GM12878 (cell line): Measurements from ENCODE around the gene AGK. TPM values are rescaled to one million over a fixed set of nuclear protein-coding genes. Genes with fewer than 3 reads are reported as not detected.

Experiments
- ATAC-seq: fragments of 200-7000 bp; cut with Tn5 transposase; 3 replicates; pipeline ENCODE4 v1.9.1; 2020; ENCODE audit warnings: mild to moderate bottlenecking, moderate library complexity
- BruUV-seq: library from RNA; stranded (reverse); fragments of 400-500 nt; replicated peaks from 2 replicates; lab custom pipeline; 2021; lab: Mats Ljungman, UMichigan
- CTCF ChIA-PET: fragments of 300-600 bp; sonication (Branson Sonifier 250); formaldehyde crosslinking; extraction: SDS; loops from one replicate; lab custom pipeline; 2021; ENCODE audit warnings: inconsistent platforms; lab: Yijun Ruan, JAX
- POLR2A ChIA-PET: fragments of 350-600 bp; formaldehyde crosslinking; extraction: SDS; loops from one replicate; lab custom pipeline; 2021; ENCODE audit warnings: inconsistent platforms; lab: Charles Lee
- RAD21 ChIA-PET: fragments of 300-600 bp; sonication (Branson Sonifier 250); formaldehyde crosslinking; loops from one replicate; lab custom pipeline; 2023; ENCODE audit warnings: antibody characterized with exemption; ENCODE audit not compliant: unreplicated experiment; lab: Charles Lee
- SMC1A ChIA-PET: fragments of 300-600 bp; sonication (Branson Sonifier 250); formaldehyde crosslinking; loops from one replicate; lab custom pipeline; 2023; ENCODE audit not compliant: unreplicated experiment, uncharacterized antibody; lab: Charles Lee
- DNase-seq: peaks from one replicate; pipeline ENCODE4 v3.0.0-alpha.2; 2011; ENCODE audit warnings: low read depth, low spot score
- FAIRE-seq: peaks from 3 replicates; lab custom pipeline; 2011; peaks lifted over from hg19 to GRCh38; lab: Jason Lieb, UNC
- H2AFZ ChIP-seq: 2 replicates; pipeline ENCODE4 v1.6.0; 2011; ENCODE audit warnings: low read depth, low read length, control low read depth; ENCODE audit not compliant: control insufficient read depth
- H3K27ac ChIP-seq: 2 replicates; pipeline ENCODE4 v1.5.1; 2011; ENCODE audit warnings: control low read depth; ENCODE audit not compliant: control insufficient read depth, insufficient read depth
- H3K27me3 ChIP-seq, 2 experiments: replicated peaks in 1 of 2; 2 replicates each; pipeline versions ENCODE4 v1.6.0 to v1.6.1; 2011; ENCODE audit warnings: low read length in 1 of 2; ENCODE audit not compliant: control insufficient read depth in 2 of 2, insufficient read depth in 2 of 2
- H3K36me3 ChIP-seq, 2 experiments: 2 replicates each; pipeline ENCODE4 v1.5.1; 2011; ENCODE audit warnings: low read length in 1 of 2; ENCODE audit not compliant: control insufficient read depth in 2 of 2, insufficient read depth in 2 of 2
- H3K4me1 ChIP-seq: 2 replicates; pipeline ENCODE4 v1.6.1; 2011; ENCODE audit warnings: mild to moderate bottlenecking, low read length, moderate library complexity, mixed read lengths; ENCODE audit not compliant: control insufficient read depth, insufficient read depth
- H3K4me2 ChIP-seq: 2 replicates; pipeline ENCODE4 v1.6.0; 2011; ENCODE audit warnings: control low read depth; ENCODE audit not compliant: control insufficient read depth, insufficient read depth
- H3K4me3 ChIP-seq: fragments of 200-600 bp; sonication (generic); 2 replicates; pipeline ENCODE4 v1.5.1; 2016
- H3K79me2 ChIP-seq: 2 replicates; pipeline ENCODE4 v1.6.0; 2011; ENCODE audit warnings: low read length; ENCODE audit not compliant: control insufficient read depth, insufficient read depth
- H3K9ac ChIP-seq: 2 replicates; pipeline ENCODE4 v1.8.0; 2011; ENCODE audit warnings: low read length, control low read depth, mixed read lengths; ENCODE audit not compliant: control insufficient read depth, insufficient read depth
- H3K9me3 ChIP-seq: replicated peaks from 3 replicates; pipeline ENCODE4 v1.5.1; 2011; ENCODE audit warnings: mild to moderate bottlenecking, low read length; ENCODE audit not compliant: control insufficient read depth, insufficient read depth
- H4K20me1 ChIP-seq: 2 replicates; pipeline ENCODE4 v1.6.0; 2011; ENCODE audit not compliant: control insufficient read depth, insufficient read depth
- ASH2L ChIP-seq: fragments of 300-600, 200-600 bp; sonication (generic); IDR thresholded peaks from 2 replicates; pipeline ENCODE4 v1.6.1; 2017; ENCODE audit warnings: low read depth, mild to moderate bottlenecking, borderline replicate concordance
- FOXM1 ChIP-seq: IDR thresholded peaks from 2 replicates; pipeline ENCODE4 v1.6.1; 2012; ENCODE audit warnings: low read depth, mild to moderate bottlenecking, inconsistent platforms, low read length, moderate library complexity
- KDM1A ChIP-seq: fragments of 200-600 bp; sonication (generic); IDR thresholded peaks from 2 replicates; pipeline ENCODE4 v1.6.1; 2016; ENCODE audit warnings: borderline replicate concordance
- PAX8 ChIP-seq: fragments of 450-650 bp; IDR thresholded peaks from 2 replicates; pipeline ENCODE4 v1.6.1; 2017; ENCODE audit warnings: mild to moderate bottlenecking, moderate library complexity
- PML ChIP-seq: IDR thresholded peaks from 2 replicates; pipeline ENCODE4 v1.6.1; 2012; ENCODE audit warnings: low read length, inconsistent platforms
- RB1 ChIP-seq: fragments of 450-650 bp; formaldehyde crosslinking; IDR thresholded peaks from 2 replicates; pipeline ENCODE4 v1.6.1; 2017; ENCODE audit warnings: mild to moderate bottlenecking, borderline replicate concordance
- RCOR1 ChIP-seq: conservative IDR thresholded peaks from 2 replicates; pipeline ENCODE4 v1.6.1; 2012; ENCODE audit warnings: low read depth, low read length, improper control_type of control experiment
- RFX5 ChIP-seq: IDR thresholded peaks from 2 replicates; pipeline ENCODE4 v1.6.1; 2011; ENCODE audit warnings: low read depth, low read length, improper control_type of control experiment
- RUNX3 ChIP-seq: IDR thresholded peaks from 2 replicates; pipeline ENCODE4 v1.6.1; 2012; ENCODE audit warnings: low read length, inconsistent platforms
- TARDBP ChIP-seq: IDR thresholded peaks from 2 replicates; pipeline ENCODE4 v1.6.1; 2016; ENCODE audit warnings: borderline replicate concordance
- ZBTB11 ChIP-seq: fragments of 450-650 bp; formaldehyde crosslinking; IDR thresholded peaks from 2 replicates; pipeline ENCODE4 v1.5.0; 2022; ENCODE audit warnings: mild to moderate bottlenecking, missing genetic modification characterization
- ZBTB33 ChIP-seq: fragments of 450-650 bp; IDR thresholded peaks from 2 replicates; pipeline ENCODE4 v1.6.1; 2017; ENCODE audit warnings: mild to moderate bottlenecking
- WGBS: methylation state at CpG from one replicate; pipeline ENCODE4 v1.1.6; 2016; ENCODE audit warnings: low lambda C conversion rate; ENCODE audit not compliant: insufficient replicate concordance, insufficient coverage; ENCODE audit errors: missing lambda C conversion rate; 5-methylcytosine and 5-hydroxymethylcytosine counted together
- in situ Hi-C: fragments of 300-500 bp; cut with MboI; formaldehyde crosslinking; loops from 9 replicates; pipeline ENCODE4 v1.14.3; 2018; ENCODE audit warnings: mixed read lengths
- intact Hi-C: fragments of 100-400 bp; cut with micrococcal nuclease; formaldehyde crosslinking; loops from one replicate; pipeline ENCODE4 v1.14.2; 2022; ENCODE audit not compliant: unreplicated experiment
- polyA plus RNA-seq, 11 experiments: library from polyadenylated mRNA; depleted of rRNA in 4 of 11; unstranded in 6 of 11; stranded (reverse) in 5 of 11; fragments of >200 nt; fragmentation: Nextera tagmentation in 4 of 11; fragmentation: Illumina TruSeq in 1 of 11; extraction: Ambion mirVana in 4 of 11; extraction: Trizol in 1 of 11; gene quantifications; 1 replicate in 1 of 11; 2 replicates in 10 of 11; pipeline versions ENCODE4 v1.2.1 to v1.2.3, GENCODE V29; 2011 to 2016; ENCODE audit warnings: inconsistent platforms in 2 of 11, missing spikeins in 2 of 11, low read depth in 1 of 11
- total RNA-seq, 4 experiments: library from RNA; depleted of rRNA in 3 of 4; stranded (reverse); fragments of >200 nt in 3 of 4; fragmentation: Illumina TruSeq in 1 of 4; extraction: Trizol in 1 of 4; gene quantifications; 2 replicates each; pipeline versions ENCODE4 v1.2.1 to v1.2.3, GENCODE V29; 2013 to 2021

The AGK gene
- total and polyA plus RNA-seq, 10 of the 15 experiments (the other 5 are each of a cell fraction or from before 2014, with no cell fraction given): 32.5 to 85.6 (median 47.8) TPM

- in situ Hi-C loops (no loop called here), intact Hi-C loops (no loop called here)
- Histone ChIP-seq H3K9me3 (no peaks in the 10 kb centered on the region), H3K4me1 (no peaks in the 10 kb centered on the region), H3K27ac (no peak overlapping the region), H3K4me2 (no peak overlapping the region), H4K20me1 (no peaks in the 10 kb centered on the region), H3K36me3 (peaks cover 0 to 6% of the 10 kb centered on the region in 2 experiments; a peak in 3 of 4 replicates), H2AFZ (no peak overlapping the region), H3K9ac (no peak overlapping the region), H3K79me2 (no peaks in the 10 kb centered on the region), H3K27me3 (no peaks in the 10 kb centered on the region), H3K4me3 (no peak overlapping the region)
- RAD21 ChIA-PET: interaction anchor here (1.0 kb wide), 1 partner anchor 15 kb away, joined by 3 read pairs; no protein-coding TSS in a partner anchor
- ATAC-seq: no peak
- POLR2A ChIA-PET: no interaction called here
- no peak for DNase-seq
- TF ChIP-seq RCOR1: no peak
- no peak for TF ChIP-seq TARDBP
- TF ChIP-seq ASH2L: no peak
- TF ChIP-seq RFX5: no peak
- no peak for TF ChIP-seq RB1
- TF ChIP-seq FOXM1: no peak
- SMC1A ChIA-PET: interaction anchor here (0.9 to 1.2 kb wide), 2 partner anchors 7 to 11 kb away, joined by 3 read pairs; no protein-coding TSS in a partner anchor
- no TSS peak for BruUV-seq
- CTCF ChIA-PET: interaction anchor here (1.0 kb wide), 1 partner anchor 9 kb away, joined by 3 read pairs; no protein-coding TSS in a partner anchor
- 68% methylated on average over 4 of the region's 4 CpGs for WGBS
- peak; percentile 13 for FAIRE-seq
These were observed 49.2 kb downstream of the AGK start for GRCh38 chr7:141600168-141601006.

GRCh38 chr7:141609576-141609975, 58.4 kb downstream of the AGK start:
- Histone ChIP-seq H3K4me1 (no peaks in the 10 kb centered on the region), H3K4me2 (no peak overlapping the region), H3K79me2 (no peaks in the 10 kb centered on the region), H2AFZ (no peak overlapping the region), H3K36me3 (peaks cover 0 to 7% of the 10 kb centered on the region in 2 experiments; a peak in 1 of 4 replicates), H3K27me3 (no peaks in the 10 kb centered on the region), H3K9ac (no peak overlapping the region), H3K4me3 (no peak overlapping the region), H4K20me1 (no peaks in the 10 kb centered on the region), H3K9me3 (no peaks in the 10 kb centered on the region), H3K27ac (no peak overlapping the region)
- FAIRE-seq: no peak
- no peak for DNase-seq
- intact Hi-C loops: no loop called here
- in situ Hi-C loops: no loop called here
- SMC1A ChIA-PET: no interaction called here
- no peak for ATAC-seq
- 97% methylated on average over 3 of the region's 3 CpGs for WGBS
- CTCF ChIA-PET: interaction anchor here (0.6 kb wide), 1 partner anchor 91 kb away, joined by 3 read pairs; no protein-coding TSS in a partner anchor
- no TSS peak for BruUV-seq
- POLR2A ChIA-PET: no interaction called here
- RAD21 ChIA-PET: no interaction called here
- TF ChIP-seq RUNX3: no peak
- TF ChIP-seq RB1: no peak
- no peak for TF ChIP-seq ZBTB33
- TF ChIP-seq PML: no peak
- no peak for TF ChIP-seq KDM1A
- no peak for TF ChIP-seq PAX8
- no peak for TF ChIP-seq ZBTB11 (CRISPR knock-in tag)
